COR-L47 (cell line): Measurements from ENCODE around the gene PDHX.
"Not testable (repeated sequence)": the region's sequence is repeated elsewhere in the genome, so short reads cannot be mapped to it uniquely, and the experiment has no call there.

Source experiments
- DNase-seq: peaks from one replicate; lab custom pipeline; 2025; lab: John Stamatoyannopoulos, UW

The PDHX gene

DNA sequence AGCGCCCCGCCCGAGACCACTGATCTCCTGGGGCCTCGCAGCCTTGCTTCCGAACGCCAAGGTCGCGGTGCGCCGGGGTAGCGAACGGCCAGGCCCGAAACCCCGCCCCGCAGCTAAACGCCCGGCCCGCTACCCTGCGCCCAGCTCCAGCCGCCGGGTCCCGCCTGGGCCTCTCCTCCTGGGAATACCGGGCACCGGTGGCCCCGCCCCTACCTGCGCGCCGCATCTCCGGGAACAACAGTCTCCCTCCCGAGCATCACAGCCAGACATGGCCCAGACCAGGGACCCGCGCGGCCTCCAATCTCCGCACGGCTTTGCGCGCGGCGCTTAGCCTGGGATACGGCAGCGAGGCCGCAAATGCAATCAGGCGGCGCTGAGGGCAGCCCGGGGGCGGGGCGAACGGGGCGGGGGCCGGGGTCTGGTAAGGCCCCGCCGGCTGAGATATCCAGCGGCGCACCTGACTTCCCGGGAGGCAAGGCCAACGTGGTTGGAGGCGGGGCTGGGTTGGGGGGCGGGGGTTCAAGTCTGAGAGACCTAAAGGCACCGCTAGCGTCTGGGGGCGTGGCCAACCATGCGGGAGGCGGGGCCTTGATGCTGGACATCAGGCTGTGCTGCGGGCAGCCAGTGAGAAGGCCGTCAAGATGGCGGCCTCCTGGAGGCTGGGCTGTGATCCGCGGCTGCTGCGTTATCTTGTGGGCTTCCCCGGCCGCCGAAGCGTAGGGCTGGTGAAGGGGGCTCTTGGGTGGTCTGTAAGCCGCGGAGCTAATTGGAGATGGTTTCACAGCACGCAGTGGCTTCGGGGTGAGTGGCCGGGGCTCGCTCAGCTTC, at the start of gene PDHX, which contains the start of gene APIP:
Gene PDHX (plus strand): TSS at position 604 of the 828 bp plus-strand sequence. CDS start 38 bp downstream, at position 642.
Gene APIP (minus strand): TSS at position 365 of the 828 bp plus-strand sequence. CDS start 95 bp downstream, at position 270.
- DNase-seq, result peak; percentile 99

DNA sequence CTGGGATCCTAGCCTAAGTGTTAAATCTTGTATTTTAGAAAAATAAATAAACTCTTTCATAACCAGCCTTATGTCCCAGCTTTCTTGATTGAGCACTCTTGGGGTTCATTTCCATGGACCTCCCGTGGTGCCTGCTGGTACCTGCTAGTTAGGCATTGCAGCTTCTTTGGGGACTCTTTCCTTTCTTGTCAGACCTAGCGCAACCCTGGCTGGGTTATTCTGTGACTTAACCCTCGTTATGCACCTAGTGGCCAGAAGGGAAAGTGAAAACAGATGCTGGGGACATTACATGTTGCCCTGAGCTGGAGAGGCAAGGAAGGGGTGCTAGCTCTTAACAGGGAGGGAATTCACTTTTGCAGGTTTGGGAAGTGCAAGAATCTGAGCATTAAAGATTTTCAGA, 47.0 kb upstream of the PDHX start:
- no peak for DNase-seq

DNA sequence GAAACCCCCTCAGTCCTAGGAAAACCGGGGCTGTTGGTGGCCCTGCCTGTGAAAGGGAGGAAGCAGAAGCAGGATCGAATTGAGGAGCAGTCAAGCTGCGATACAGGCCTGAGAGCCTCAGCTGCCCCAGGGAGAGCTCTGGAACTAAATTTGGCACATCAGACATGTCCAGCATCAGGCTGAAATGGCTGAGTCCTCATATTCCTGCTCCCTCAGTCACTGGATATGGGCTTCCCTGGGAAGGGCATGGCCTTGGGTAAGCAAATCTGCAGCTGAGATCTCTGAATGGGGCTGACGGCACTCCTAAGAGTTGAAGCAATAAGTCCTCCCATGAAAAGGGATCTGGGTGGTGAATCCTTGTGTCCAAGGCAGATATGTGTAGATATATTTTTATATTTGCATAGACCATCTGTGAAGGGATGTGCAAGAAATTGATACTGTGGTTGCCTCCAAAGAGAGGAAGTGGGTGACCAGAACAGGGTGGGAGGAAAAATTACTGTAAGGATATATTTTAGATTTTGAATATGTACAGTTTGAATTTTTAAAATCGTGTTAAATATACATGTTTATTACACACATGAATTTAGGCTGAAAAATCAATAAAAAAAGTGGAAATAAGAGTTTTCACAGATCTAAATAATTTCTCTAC, 45.7 kb upstream of the PDHX start:
- no peak for DNase-seq

DNA sequence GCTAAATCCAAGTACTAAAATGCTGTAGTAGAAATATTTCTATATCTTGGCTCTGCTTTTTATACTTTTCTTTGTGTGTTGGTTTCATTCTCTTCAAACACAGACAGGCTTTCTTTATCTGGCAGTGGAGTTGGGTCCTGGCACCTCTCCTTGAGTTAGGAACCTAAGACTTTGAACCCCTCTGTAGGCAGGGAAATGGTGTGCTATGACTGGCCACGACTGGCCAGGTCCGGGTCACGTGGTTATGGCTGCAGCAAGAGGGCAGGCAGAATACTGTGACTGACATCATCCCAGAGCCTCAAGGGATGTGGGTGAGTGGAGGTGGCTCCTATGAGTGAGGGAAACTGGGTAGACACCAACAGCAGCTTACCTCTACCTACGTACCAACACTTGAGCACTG, 42.2 kb upstream of the PDHX start:
- DNase-seq, result no peak

DNA sequence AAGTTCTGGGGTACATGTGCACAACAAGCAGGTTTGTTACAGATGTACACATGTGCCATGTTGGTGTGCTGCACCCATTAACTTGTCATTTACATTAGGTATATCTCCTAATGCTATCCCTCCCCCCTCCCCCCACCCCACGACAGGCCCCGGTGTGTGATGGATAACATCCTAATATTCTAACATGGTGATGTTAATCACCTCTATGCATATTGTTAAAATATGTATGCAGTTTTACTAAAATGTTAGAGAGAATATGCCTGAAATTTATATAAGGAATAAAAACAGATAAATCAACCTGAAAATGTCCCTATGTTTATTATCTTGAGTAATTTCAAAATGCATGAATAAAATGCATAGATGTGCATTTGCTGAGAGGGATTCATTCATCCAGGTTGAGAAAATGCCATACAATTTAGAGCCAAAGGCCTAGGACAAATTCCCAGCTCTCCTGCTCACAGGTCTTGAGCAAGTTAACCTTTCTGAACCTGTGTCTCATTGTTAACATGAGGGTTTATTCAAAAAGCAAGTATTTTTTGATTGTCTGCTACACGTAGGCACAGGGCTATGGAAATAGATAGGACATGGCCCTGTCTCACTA, 38.9 kb upstream of the PDHX start:
- DNase-seq, result no peak

DNA sequence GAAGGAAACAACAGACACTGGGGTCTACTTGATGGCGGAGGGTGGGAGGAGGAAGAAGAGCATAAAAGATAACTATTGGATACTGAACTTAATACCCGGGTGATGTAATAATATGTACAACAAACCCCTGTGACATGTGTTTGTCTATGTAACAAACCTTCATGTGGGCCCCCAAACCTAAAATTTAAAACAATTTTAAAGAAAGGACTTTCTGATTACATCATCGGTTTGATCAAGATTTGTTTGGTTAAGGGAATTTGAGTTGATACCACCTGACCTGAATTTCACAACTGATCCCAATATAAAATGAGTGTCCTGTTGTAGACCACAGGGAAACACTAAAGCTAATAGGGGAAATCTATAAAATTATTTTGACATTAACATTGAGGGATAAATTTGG, 34.5 kb upstream of the PDHX start:
- no peak for DNase-seq

DNA sequence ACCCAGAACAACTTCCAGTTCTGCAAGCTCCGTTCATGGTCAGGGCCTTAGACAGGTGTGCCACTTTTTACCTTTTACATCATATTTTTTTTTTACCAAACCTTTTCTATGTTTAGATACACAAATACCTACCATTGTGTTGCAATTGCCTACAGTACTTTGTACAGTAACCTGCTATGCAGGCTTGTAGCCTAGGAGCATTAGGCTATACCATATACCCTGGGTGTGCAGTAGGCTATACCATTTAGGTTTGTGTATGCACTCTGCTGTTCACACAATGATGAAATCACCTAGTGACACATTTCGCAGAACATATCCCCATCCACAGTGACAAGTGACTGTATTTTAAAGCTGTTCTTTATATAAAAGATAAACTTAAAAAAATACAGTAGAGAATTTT, 29.8 kb upstream of the PDHX start:
- no peak for DNase-seq

DNA sequence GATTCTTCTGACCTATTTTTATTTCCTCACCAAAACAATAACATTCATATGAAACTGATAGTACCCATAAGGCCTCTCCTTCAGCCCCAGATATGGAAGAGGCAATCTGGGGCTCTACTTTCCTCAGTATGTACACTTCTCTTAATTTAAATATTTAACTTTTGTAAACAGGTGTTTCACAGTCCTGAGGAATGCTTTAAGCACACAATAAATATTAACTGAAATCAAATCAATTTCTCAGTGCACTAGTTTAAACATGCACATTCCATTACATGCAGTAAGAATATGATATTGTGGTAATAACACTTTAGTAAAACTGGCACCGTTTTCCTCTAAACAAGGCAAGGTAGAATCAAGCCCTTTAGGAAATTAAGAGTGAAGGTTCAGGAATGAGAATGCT, 29.2 kb upstream of the PDHX start:
- no peak for DNase-seq

DNA sequence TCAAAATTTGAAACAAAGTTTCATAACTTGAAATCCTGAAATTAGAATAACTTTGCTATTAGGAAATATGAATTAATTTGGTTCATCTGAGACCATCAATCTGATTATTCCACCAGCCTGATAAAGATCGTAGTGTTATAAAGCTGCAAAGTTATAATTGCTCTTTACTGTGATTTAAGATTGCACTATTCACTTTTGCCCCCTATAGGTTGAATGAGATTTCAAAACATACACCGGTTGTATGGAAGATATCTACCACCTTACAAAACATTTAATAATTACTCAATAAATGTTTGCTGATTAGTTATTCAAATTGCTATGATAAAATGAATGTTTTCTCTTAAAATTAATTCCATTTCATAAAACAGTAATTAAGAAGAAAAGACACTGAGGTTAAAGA, 26.3 kb upstream of the PDHX start:
- DNase-seq, result no peak

DNA sequence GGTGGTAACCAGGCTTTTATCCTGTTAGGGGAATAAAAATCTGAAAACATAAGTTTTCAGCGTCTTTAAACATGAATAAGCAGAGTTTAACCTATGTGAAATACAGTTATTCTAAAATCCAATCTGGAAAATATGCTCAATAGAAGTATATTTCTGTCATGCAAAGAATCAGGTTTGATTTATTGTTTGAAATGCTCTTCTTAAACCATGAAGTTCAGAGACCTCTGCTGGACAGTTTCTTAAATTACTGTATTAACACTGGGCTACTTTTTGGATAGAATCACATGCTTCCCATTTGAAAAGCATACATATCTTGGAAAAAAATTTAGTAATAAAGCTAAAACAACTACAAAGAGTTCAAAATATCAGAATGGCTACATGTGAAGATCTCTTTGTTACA, 25.6 kb upstream of the PDHX start:
- DNase-seq, result peak; percentile 70

DNA sequence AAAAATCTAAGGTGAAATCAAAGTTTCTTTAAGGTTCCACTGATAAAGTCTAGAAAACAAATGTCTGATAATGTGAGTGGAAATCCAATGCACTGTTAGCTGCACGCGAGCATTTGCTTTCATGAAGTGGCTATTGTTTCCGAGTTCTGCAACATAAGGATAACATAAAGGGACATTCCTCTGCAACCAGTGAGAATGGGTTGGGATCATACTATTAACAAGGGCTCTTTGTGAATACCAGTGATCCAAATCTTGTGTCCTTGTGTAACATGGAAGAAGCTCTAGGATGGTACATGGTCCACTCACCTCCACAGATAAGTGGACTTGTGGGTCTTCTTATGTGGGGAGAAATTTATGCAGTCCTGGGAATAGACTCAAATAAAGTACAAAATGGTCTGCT, 24.8 kb upstream of the PDHX start:
- no peak for DNase-seq

DNA sequence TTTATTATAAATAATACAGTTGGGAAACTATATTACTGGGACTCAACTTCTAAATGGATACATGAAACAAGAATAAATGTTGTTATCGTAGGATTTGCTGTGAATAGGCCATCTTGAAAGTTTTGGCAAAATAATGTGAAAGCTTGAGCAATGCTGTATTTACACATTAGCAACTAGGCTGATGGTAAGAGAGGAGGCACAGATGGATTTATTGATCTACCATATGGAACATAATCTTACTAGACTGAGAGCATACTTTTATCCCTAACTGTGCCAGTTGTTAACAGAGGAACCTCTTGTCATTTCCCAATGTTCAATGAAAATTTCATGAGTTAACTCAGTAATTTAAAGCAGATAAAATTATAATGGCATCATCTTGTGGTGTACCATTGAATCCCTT, 23.0 kb upstream of the PDHX start:
- DNase-seq, result no peak

DNA sequence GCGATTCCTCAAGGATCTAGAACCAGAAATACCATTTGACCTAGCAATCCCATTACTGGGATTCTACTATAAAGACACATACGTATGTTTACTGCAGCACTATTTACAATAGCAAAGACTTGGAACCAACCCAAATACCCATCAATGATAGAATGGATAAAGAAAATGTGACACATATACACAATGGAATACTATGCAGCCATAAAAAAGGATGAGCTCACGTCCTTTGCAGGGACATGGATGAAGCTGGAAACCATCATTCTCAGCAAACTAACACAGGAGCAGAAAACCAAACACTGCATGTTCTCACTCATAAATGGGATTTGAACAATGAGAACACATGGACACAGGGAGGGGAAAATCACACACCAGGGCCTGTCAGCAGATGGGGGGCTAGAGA, 20.2 kb upstream of the PDHX start:
- DNase-seq, result not testable (repeated sequence)

DNA sequence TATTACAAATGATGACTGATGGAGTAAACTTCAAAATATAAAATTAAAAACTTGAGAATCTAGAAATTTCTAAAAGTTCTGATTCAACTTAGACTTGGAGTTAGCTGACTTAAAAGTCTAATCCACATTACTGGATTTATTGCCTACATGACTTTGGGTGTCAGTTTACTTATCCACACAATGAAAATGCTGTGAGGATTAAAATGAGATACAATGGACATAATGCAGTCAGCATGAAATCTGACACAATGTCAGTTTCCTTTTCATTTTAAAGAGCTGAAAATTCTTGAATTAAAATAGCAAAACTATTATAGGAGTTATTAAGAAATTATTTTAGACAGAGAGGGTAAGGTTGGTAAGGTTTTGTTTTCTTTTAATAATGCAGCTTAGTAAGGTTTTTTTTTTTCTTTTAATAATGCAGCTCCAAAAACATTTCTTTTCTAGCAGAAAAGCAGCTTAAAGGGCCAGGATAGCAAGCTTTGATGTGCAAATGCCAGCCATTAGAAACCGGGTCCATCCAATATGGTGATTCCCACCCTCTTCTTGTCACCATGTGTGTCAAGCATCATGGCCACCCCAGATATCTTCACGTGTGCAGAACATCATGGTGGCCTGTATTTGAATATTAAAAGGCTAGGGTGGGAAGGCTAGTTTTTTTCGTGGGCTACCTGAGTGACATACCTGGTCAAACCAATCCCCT, 19.1 kb upstream of the PDHX start:
- no peak for DNase-seq

DNA sequence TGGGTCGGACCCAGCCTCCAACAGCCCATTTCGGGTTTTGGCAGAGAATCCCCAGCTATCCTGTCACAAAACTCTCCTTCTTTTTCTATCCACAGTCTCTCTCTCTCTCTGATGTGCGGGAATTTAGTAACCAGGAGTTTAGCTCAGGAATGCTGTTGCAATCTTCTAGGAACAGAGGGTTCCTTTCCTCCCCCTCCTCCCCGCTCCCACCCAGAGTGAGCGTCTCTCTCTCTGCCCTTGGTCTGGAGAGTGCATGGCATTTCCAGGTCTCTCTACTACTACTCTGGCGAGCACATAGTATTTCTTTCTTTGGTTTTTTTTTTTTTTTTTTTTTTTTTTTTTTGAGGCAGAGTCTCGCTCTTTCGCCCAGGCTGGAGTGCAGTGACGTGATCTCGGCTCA, 17.9 kb upstream of the PDHX start:
- DNase-seq, result no peak

DNA sequence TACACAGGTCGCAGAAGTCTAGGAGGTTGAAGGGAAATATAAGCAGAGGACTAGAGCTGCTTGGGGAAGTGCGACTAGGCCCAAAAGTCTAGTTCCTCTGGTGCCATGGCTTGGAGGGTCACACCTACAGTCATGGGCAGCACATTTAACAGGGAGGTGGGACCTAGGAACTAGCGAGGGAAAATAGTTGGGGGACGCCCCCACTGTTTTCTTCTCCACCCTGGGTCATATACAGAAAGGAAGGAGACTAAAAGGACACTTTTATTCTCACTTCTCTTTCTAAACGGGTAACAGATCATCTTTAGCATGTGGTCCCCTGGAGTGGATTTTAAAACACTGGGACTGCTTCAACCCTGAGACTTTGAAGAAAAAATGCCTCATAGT, 16.8 kb upstream of the PDHX start:
- no peak for DNase-seq

DNA sequence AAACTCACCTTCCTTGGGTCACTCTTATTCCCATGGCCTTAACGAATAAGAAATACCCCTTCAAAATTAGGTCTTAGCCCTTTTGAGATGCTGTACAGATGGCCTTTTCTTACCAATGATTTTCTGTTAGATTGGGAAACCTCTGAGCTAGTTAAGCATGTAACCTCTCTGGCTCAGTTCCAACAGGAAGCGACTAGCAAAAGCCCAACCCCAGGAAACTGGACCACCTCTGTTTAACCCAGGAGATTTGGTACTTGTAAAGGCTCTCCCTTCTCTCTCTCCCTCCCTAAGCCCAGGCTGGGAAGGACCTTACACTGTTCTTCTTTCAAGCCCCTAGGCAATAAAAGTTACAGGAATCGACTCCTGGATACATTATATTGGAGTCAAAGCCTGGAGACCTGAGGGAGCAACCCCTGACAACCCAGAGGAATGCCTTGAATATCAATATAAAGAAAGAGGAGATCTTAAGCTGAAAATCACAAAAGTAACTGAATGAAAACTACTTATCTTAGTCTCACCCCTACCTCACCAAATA, 11.9 kb upstream of the PDHX start:
- DNase-seq, result no peak

DNA sequence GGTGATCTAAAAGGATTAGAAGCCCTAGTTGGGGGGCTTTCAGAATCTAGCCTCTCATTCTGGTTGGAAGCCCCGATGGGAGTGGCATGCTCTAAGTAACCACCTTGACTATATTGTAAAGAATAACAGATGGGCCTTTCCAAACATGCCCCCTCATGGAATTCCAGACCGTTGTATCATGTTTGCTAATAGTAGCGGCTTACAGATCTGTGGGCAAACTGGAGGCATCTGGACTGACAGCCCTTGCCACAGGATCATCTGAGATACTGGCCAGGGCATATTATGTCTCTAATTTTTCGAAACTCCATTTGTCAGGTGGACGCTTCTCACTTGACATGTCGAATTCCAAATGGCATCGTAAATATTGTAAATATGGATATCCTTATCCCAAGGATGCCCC, 10.8 kb upstream of the PDHX start:
- DNase-seq, result no peak

DNA sequence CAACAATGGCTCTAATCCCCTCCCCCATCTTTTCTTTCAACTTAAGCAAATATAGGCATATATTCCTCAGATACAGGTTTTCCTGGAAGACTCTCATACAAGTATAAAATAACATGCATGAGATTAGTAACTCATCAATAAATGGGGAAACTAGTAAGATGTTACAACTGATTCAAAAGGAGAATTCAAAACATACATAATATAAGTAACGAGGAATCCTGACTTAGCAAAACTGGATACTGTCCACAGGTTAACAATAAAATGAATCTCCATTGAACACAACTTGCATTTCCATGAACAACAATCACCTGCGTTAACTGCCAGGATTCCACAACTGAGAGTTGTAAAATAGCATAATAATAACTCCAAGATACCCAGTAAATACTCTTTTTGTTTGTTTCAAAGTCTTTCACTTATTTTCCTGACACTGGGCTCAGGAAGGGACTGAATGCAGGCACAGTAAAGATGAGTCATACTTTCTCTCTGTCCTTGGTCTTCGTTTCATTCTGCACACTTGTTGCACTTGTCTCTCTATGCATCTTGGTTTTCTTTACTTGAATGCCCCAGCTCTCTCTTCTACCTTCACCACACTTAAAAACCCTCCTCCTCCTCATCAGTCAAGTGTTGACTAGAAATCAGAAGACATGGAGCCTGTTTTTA, 8.4 kb upstream of the PDHX start:
- no peak for DNase-seq

DNA sequence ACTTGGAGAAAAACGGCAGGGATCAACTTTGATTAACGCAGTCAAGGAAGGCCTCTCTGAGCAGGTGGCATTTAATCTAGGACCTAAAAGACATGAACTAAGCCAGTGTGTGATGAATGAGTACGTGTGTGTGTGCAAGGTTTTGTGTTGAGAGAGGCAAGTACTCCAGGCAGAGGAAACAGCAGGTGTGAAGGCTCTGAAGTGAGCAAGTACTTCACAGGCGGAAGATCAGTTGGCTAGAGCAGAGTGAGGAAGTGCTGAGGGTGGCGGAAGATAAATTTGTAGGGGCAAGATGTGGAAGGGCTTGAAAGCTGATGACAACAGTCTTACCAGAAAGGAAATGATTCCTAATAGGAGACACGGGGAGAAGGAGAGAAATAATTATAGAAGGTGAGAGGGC, 7.0 kb upstream of the PDHX start:
- no peak for DNase-seq

DNA sequence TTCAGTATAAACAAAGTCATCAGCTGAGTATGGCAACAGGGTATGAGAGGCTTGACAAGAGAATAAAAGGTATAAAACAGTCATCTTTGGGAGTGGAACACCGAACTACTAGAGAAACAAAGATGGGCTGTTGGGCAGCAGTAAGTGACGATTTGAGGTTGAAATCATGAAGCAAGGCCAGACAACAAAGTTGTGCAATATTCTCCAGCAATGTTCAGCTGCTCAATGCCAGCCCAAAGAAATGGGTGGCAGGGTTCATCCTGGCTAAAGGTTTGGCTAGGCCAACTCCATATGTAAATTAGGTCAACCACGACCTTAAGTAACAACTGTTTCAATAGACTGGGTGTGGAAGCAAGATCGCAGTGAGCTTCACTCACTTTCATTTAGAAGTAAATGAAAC, 6.5 kb upstream of the PDHX start:
- no peak for DNase-seq

DNA sequence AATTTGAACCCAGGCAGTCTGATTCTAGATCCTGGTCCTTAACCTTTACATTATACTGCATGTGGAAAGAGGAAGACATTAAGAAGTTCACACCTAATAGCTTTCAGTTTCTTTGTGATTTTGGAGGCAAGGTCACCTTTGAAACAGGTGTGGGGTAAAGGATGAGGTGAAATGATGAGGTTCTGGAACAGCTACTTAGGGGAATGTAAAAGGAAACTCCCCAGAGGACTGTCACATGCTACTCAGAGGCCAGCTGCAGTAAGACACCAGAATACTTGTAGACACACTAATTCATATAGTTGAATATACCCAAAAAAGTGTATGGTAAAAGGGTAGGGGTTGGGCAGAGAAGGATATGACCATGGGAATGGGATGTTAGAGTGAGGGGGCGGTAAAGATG, 5.6 kb upstream of the PDHX start:
- no peak for DNase-seq
